Measurements from ENCODE around the gene AASS.
"Not testable (repeated sequence)": the region's sequence is repeated elsewhere in the genome, so short reads cannot be mapped to it uniquely, and the experiment has no call there.

AASS gene

GRCh38 chr7:122143751-122144711, at the start of gene AASS:
Gene AASS (minus strand): TSS chr7:122144249. CDS start chr7:122133726, 10,523 bp downstream.
- peak within 1 kb of the TSS; percentile 72 for H3K27ac ChIP-seq (ENCODE audit: low read length)
- H3K36me3 ChIP-seq (ENCODE audit: insufficient read depth, low read depth, low read length) = peaks cover 18% of the 10 kb centered on the region
- H3K9ac ChIP-seq (ENCODE audit: low read depth, low read length) = peak within 1 kb of the TSS; percentile 96
- H3K9me3 ChIP-seq (ENCODE audit: insufficient read depth, low read depth, low read length) = no peaks in the 10 kb centered on the region
- H3K4me3 ChIP-seq (ENCODE audit: low read length) = peak within 1 kb of the TSS; percentile 87
- no peaks in the 10 kb centered on the region for H3K27me3 ChIP-seq (ENCODE audit: insufficient read depth, low read length)
- H3K4me1 ChIP-seq (ENCODE audit: insufficient read depth, low read length) = peaks cover 34% of the 10 kb centered on the region

- Histone ChIP-seq H3K27me3 (ENCODE audit: insufficient read depth, low read length) (no peaks in the 10 kb centered on the region), H3K9me3 (ENCODE audit: insufficient read depth, low read depth, low read length) (peaks cover 10% of the 10 kb centered on the region; the same call in 1 of the 2 replicates), H3K27ac (ENCODE audit: low read length) (no peak overlapping the region), H3K4me3 (ENCODE audit: low read length) (no peak overlapping the region), H3K9ac (ENCODE audit: low read depth, low read length) (no peak overlapping the region), H3K36me3 (ENCODE audit: insufficient read depth, low read depth, low read length) (no peaks in the 10 kb centered on the region), H3K4me1 (ENCODE audit: insufficient read depth, low read length) (no peaks in the 10 kb centered on the region; the same call in 1 of the 2 replicates)
Observed at GRCh38 chr7:122188785-122189184, 44.7 kb upstream of the AASS start.

- Histone ChIP-seq H3K36me3 (ENCODE audit: insufficient read depth, low read depth, low read length) (no peaks in the 10 kb centered on the region), H3K4me3 (ENCODE audit: low read length) (no peak overlapping the region), H3K27me3 (ENCODE audit: insufficient read depth, low read length) (no peaks in the 10 kb centered on the region), H3K4me1 (ENCODE audit: insufficient read depth, low read length) (no peaks in the 10 kb centered on the region), H3K27ac (ENCODE audit: low read length) (no peak overlapping the region), H3K9ac (ENCODE audit: low read depth, low read length) (no peak overlapping the region), H3K9me3 (ENCODE audit: insufficient read depth, low read depth, low read length) (no peaks in the 10 kb centered on the region)
Observed at GRCh38 chr7:122183106-122183505, 39.1 kb upstream of the AASS start.

- Histone ChIP-seq H3K36me3 (ENCODE audit: insufficient read depth, low read depth, low read length) (no peaks in the 10 kb centered on the region), H3K4me1 (ENCODE audit: insufficient read depth, low read length) (no peaks in the 10 kb centered on the region), H3K27me3 (ENCODE audit: insufficient read depth, low read length) (no peaks in the 10 kb centered on the region), H3K4me3 (ENCODE audit: low read length) (no peak overlapping the region), H3K27ac (ENCODE audit: low read length) (no peak overlapping the region), H3K9me3 (ENCODE audit: insufficient read depth, low read depth, low read length) (no peaks in the 10 kb centered on the region), H3K9ac (ENCODE audit: low read depth, low read length) (no peak overlapping the region)
Observed at GRCh38 chr7:122182081-122182480, 38.0 kb upstream of the AASS start.

- H3K9me3 ChIP-seq (ENCODE audit: insufficient read depth, low read depth, low read length); H3K4me1 ChIP-seq (ENCODE audit: insufficient read depth, low read length); H3K27ac ChIP-seq (ENCODE audit: low read length); H3K4me3 ChIP-seq (ENCODE audit: low read length); H3K27me3 ChIP-seq (ENCODE audit: insufficient read depth, low read length); H3K9ac ChIP-seq (ENCODE audit: low read depth, low read length); H3K36me3 ChIP-seq (ENCODE audit: insufficient read depth, low read depth, low read length): not testable (repeated sequence)
Observed at GRCh38 chr7:122172144-122172543, 28.1 kb upstream of the AASS start.

- H3K4me3 ChIP-seq (ENCODE audit: low read length) = no peak overlapping the region
- H3K9me3 ChIP-seq (ENCODE audit: insufficient read depth, low read depth, low read length) = no peaks in the 10 kb centered on the region
- no peaks in the 10 kb centered on the region for H3K27me3 ChIP-seq (ENCODE audit: insufficient read depth, low read length)
- peaks cover 1% of the 10 kb centered on the region; the same call in 1 of the 2 replicates for H3K4me1 ChIP-seq (ENCODE audit: insufficient read depth, low read length)
- no peaks in the 10 kb centered on the region for H3K36me3 ChIP-seq (ENCODE audit: insufficient read depth, low read depth, low read length)
- H3K27ac ChIP-seq (ENCODE audit: low read length) = no peak overlapping the region
- no peak overlapping the region for H3K9ac ChIP-seq (ENCODE audit: low read depth, low read length)
Observed at GRCh38 chr7:122166740-122167139, 22.7 kb upstream of the AASS start.

- no peak overlapping the region for H3K27ac ChIP-seq (ENCODE audit: low read length)
Observed at GRCh38 chr7:122166275-122166674, 22.2 kb upstream of the AASS start.

GRCh38 chr7:122161628-122162027, 17.6 kb upstream of the AASS start:
- H3K4me1 ChIP-seq (ENCODE audit: insufficient read depth, low read length) = peaks cover 7% of the 10 kb centered on the region
- peak overlapping the region; percentile 6; the same call in 1 of the 2 replicates for H3K9ac ChIP-seq (ENCODE audit: low read depth, low read length)
- H3K4me3 ChIP-seq (ENCODE audit: low read length) = no peak overlapping the region
- no peaks in the 10 kb centered on the region for H3K9me3 ChIP-seq (ENCODE audit: insufficient read depth, low read depth, low read length)
- H3K36me3 ChIP-seq (ENCODE audit: insufficient read depth, low read depth, low read length) = no peaks in the 10 kb centered on the region
- H3K27ac ChIP-seq (ENCODE audit: low read length) = no peak overlapping the region
- no peaks in the 10 kb centered on the region for H3K27me3 ChIP-seq (ENCODE audit: insufficient read depth, low read length)

More at GRCh38 chr7:122166275-122166674, 22.2 kb upstream of the AASS start:
- H3K36me3 ChIP-seq (ENCODE audit: insufficient read depth, low read depth, low read length) = no peaks in the 10 kb centered on the region
- no peaks in the 10 kb centered on the region for H3K27me3 ChIP-seq (ENCODE audit: insufficient read depth, low read length)
- H3K9ac ChIP-seq (ENCODE audit: low read depth, low read length) = no peak overlapping the region
- no peaks in the 10 kb centered on the region for H3K9me3 ChIP-seq (ENCODE audit: insufficient read depth, low read depth, low read length)
- peaks cover 4% of the 10 kb centered on the region; the same call in 1 of the 2 replicates for H3K4me1 ChIP-seq (ENCODE audit: insufficient read depth, low read length)
- H3K4me3 ChIP-seq (ENCODE audit: low read length) = no peak overlapping the region

GRCh38 chr7:122155566-122155965, 11.5 kb upstream of the AASS start:
- H3K36me3 ChIP-seq (ENCODE audit: insufficient read depth, low read depth, low read length) = no peaks in the 10 kb centered on the region
- H3K27me3 ChIP-seq (ENCODE audit: insufficient read depth, low read length) = no peaks in the 10 kb centered on the region
- no peak overlapping the region for H3K9ac ChIP-seq (ENCODE audit: low read depth, low read length)
- no peak overlapping the region for H3K4me3 ChIP-seq (ENCODE audit: low read length)
- no peaks in the 10 kb centered on the region for H3K9me3 ChIP-seq (ENCODE audit: insufficient read depth, low read depth, low read length)
- peaks cover 11% of the 10 kb centered on the region for H3K4me1 ChIP-seq (ENCODE audit: insufficient read depth, low read length)
- H3K27ac ChIP-seq (ENCODE audit: low read length) = no peak overlapping the region

GRCh38 chr7:122148878-122149277, 4.8 kb upstream of the AASS start:
- peak overlapping the region; percentile 67 for H3K27ac ChIP-seq (ENCODE audit: low read length)
- no peaks in the 10 kb centered on the region for H3K9me3 ChIP-seq (ENCODE audit: insufficient read depth, low read depth, low read length)
- peak overlapping the region; percentile 65 for H3K9ac ChIP-seq (ENCODE audit: low read depth, low read length)
- H3K4me1 ChIP-seq (ENCODE audit: insufficient read depth, low read length) = peaks cover 45% of the 10 kb centered on the region
- no peaks in the 10 kb centered on the region for H3K36me3 ChIP-seq (ENCODE audit: insufficient read depth, low read depth, low read length)
- H3K27me3 ChIP-seq (ENCODE audit: insufficient read depth, low read length) = no peaks in the 10 kb centered on the region
- peak overlapping the region; percentile 47; the same call in 1 of the 2 replicates for H3K4me3 ChIP-seq (ENCODE audit: low read length)

- Histone ChIP-seq H3K27ac (ENCODE audit: low read length) (peak overlapping the region; percentile 52), H3K36me3 (ENCODE audit: insufficient read depth, low read depth, low read length) (no peaks in the 10 kb centered on the region), H3K9me3 (ENCODE audit: insufficient read depth, low read depth, low read length) (no peaks in the 10 kb centered on the region), H3K9ac (ENCODE audit: low read depth, low read length) (peak overlapping the region; percentile 62; the same call in 1 of the 2 replicates), H3K4me1 (ENCODE audit: insufficient read depth, low read length) (peaks cover 45% of the 10 kb centered on the region), H3K27me3 (ENCODE audit: insufficient read depth, low read length) (no peaks in the 10 kb centered on the region), H3K4me3 (ENCODE audit: low read length) (peak overlapping the region; percentile 4; the same call in 1 of the 2 replicates)
Observed at GRCh38 chr7:122148081-122148480, 4.0 kb upstream of the AASS start.
